ENCODE results near the gene IFT88. TPM values are rescaled to one million over a fixed set of nuclear protein-coding genes. Genes with fewer than 3 reads are reported as not detected.

Gene IFT88
- total RNA-seq, 2 donors from 2014 or later = 11.8 to 12.0 TPM

DNA sequence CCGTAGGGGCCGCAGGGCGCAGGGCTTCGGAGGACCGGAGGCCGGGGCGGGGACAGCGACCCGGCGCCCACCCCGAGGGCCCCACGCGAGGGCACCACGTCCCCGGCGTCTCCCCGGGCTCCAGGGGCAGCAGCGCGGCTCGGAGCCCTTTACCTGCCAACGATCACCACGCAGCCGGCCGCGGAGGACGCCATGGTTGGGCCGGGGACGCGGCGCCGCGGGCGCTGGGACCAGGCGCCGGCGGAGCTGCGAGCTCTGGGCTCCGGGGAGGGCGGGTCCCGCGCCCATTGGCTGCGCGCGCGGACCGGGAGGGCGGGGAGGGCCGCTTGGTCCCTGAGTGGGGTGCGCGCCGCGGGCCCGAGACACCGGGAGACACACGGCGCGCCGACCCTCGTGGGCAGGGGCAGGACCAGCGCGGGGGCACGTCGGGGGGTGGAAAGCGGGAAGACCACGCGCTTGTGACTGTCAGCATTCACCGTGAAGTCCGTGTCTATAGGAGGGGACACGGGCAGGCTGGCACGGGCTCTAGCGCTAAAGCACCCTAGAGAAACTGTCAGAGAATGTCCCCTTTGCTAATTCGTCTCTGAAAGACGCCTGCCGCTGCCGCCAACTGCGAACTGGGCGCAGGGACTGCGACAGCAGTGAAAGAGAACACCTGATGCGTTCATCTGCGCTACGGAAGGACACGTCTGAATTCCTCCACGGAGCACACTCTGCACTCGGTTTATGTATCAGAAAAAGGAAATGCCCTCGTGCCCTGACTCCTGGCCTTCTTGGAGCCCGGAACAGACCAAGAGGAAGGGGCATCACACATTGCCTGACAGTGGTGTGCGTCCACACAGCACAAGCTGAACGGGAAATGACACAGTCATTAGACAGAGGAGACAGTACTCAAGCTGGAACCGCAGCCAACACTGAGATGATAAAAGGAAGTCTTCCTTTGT is 41.1 kb upstream of the IFT88 start, which contains the start of gene CRYL1:
TSS of gene CRYL1 (minus strand) at position 257 of the 944 bp plus-strand sequence. CDS start at position 194, 63 bp downstream.
- H3K4me3 ChIP-seq = peak within 1 kb of the TSS; percentile 98
- peak within 1 kb of the TSS; percentile 87 for H3K27ac ChIP-seq
- peak within 1 kb of the TSS; percentile 93 to 97 for H3K9ac ChIP-seq (ENCODE audit: low read depth in 2 of 2, low read length in 2 of 2)
- H3K9me3 ChIP-seq = no peaks in the 10 kb centered on the region
- no peaks in the 10 kb centered on the region for H3K36me3 ChIP-seq
- DNase-seq = peak; percentile 80
- intact Hi-C loops (cut with DNase I) = no loop called here
- TF ChIP-seq, protein P1, sequence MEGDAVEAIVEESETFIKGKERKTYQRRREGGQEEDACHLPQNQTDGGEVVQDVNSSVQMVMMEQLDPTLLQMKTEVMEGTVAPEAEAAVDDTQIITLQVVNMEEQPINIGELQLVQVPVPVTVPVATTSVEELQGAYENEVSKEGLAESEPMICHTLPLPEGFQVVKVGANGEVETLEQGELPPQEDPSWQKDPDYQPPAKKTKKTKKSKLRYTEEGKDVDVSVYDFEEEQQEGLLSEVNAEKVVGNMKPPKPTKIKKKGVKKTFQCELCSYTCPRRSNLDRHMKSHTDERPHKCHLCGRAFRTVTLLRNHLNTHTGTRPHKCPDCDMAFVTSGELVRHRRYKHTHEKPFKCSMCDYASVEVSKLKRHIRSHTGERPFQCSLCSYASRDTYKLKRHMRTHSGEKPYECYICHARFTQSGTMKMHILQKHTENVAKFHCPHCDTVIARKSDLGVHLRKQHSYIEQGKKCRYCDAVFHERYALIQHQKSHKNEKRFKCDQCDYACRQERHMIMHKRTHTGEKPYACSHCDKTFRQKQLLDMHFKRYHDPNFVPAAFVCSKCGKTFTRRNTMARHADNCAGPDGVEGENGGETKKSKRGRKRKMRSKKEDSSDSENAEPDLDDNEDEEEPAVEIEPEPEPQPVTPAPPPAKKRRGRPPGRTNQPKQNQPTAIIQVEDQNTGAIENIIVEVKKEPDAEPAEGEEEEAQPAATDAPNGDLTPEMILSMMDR (IDR thresholded peaks at IDR 0.05) = no peak
- no peaks in the 10 kb centered on the region for H3K27me3 ChIP-seq
- H3K4me1 ChIP-seq = no peaks in the 10 kb centered on the region

DNA sequence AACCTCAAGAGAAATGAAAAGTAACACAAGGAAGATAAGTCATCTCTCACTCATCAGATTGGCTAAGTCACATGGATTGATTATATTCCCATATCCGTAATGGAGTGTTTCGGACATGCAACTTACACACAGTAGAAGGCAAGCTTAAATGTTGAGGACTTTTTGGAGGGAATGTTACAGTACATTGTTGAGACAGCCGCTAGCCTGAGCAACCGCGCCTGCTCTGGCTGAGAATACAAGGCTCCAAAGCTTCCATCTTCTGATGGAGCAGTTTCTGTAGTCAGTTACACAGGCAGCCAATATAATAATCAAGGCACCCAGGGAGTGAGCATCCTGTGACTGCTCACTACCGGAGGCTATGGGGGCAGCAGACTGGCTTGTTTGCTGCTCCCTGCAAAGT is 40.3 kb upstream of the IFT88 start:
- Histone ChIP-seq H3K4me1 (no peaks in the 10 kb centered on the region), H3K36me3 (no peaks in the 10 kb centered on the region), H3K27me3 (no peaks in the 10 kb centered on the region), H3K27ac (peak overlapping the region; percentile 87), H3K9ac (ENCODE audit: low read depth in 2 of 2, low read length in 2 of 2) (peak overlapping the region in 1 of 2 donors; percentile 93), H3K9me3 (no peaks in the 10 kb centered on the region), H3K4me3 (peak overlapping the region; percentile 98)
- TF ChIP-seq, protein P1 (IDR thresholded peaks at IDR 0.05) = no peak
- intact Hi-C loops (cut with DNase I) = no loop called here
- DNase-seq = no peak

DNA sequence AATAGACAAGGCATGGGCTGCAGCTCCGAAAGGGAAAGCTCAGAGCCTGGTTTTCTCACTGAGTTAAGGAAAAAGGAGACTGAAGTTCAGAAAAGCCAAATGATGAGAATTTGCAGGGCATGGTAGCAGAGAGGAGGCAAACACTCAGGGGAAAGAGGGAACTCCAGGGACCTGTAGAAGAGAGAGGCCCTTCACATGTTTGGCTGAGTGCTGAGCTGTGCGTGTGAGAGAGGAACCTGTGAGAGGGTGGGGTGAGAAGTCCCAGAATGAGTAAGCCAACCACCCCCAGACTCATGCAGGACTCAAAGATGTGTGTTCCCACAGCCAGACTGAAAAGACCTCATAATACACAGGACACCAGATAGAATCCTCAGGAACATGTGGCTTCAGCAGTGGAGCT is 38.5 kb upstream of the IFT88 start:
- no peaks in the 10 kb centered on the region for H3K36me3 ChIP-seq
- TF ChIP-seq, protein P1 (IDR thresholded peaks at IDR 0.05) = no peak
- intact Hi-C loops (cut with DNase I) = no loop called here
- no peak overlapping the region for H3K9ac ChIP-seq (ENCODE audit: low read depth in 2 of 2, low read length in 2 of 2)
- no peak overlapping the region for H3K27ac ChIP-seq
- DNase-seq = no peak
- no peaks in the 10 kb centered on the region for H3K9me3 ChIP-seq
- H3K4me3 ChIP-seq = no peak overlapping the region
- H3K4me1 ChIP-seq = no peaks in the 10 kb centered on the region
- H3K27me3 ChIP-seq = no peaks in the 10 kb centered on the region

DNA sequence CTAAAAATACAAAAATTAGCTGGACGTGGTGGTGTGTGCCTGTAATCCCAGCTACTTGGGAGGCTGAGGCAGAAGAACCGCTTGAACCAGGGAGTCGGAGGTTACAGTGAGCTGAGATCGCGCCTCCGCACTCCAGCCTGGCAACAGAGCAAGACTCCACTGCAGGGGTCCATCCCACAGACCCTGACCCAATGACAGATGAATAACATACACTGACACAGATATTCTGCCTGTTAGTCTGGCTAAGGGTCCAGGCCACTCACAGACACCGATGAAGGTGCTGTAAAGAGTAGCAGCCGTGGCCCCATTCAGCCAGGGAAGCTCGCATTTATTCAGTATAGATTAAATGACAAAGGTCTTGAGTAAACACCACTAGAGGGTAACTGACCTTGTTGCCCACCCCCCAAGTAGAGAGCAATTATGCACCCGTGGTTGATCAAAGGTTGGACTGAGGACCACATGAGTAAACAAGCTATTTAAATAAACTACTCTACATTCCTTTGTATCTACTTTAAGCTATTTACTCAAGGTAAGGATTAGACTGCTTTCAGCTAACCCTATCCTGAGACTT is 32.8 kb upstream of the IFT88 start:
- no peaks in the 10 kb centered on the region for H3K36me3 ChIP-seq
- no peak overlapping the region for H3K27ac ChIP-seq
- intact Hi-C loops (cut with DNase I) = no loop called here
- H3K27me3 ChIP-seq = no peaks in the 10 kb centered on the region
- H3K9ac ChIP-seq (ENCODE audit: low read depth in 2 of 2, low read length in 2 of 2) = no peak overlapping the region
- no peaks in the 10 kb centered on the region for H3K4me1 ChIP-seq
- no peak for DNase-seq
- TF ChIP-seq, protein P1 (IDR thresholded peaks at IDR 0.05) = no peak
- H3K9me3 ChIP-seq = no peaks in the 10 kb centered on the region
- no peak overlapping the region for H3K4me3 ChIP-seq

DNA sequence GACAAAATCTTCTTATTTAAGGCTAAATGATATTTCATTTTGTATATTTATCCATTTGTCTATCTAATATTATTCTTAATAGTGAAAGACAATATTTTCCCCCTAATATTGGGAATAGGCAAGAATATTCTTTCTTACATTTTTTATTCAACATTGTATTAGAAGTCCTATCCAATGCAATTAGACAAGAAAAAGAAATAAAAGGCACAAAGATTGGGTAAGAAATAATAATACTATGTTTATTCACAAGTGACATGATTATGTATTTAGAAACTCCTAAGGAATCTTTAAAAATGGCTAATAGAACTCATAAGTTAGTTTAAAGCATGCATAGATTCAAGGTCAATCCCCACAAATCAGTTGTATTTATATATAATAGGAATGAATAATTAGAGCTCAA is 30.0 kb upstream of the IFT88 start:
- H3K27ac ChIP-seq = no peak overlapping the region
- intact Hi-C loops (cut with DNase I) = no loop called here
- H3K4me1 ChIP-seq = no peaks in the 10 kb centered on the region

More for the DNA sequence above, 30.0 kb upstream of the IFT88 start:
- TF ChIP-seq, protein P1 (IDR thresholded peaks at IDR 0.05) = no peak
- Histone ChIP-seq H3K27me3 (no peaks in the 10 kb centered on the region), H3K36me3 (no peaks in the 10 kb centered on the region), H3K9me3 (no peaks in the 10 kb centered on the region), H3K4me3 (no peak overlapping the region), H3K9ac (ENCODE audit: low read depth in 2 of 2, low read length in 2 of 2) (no peak overlapping the region)
- DNase-seq = no peak

Measured in colonic mucosa (tissue), 4 donors.